H1 (cell line): ENCODE results near the gene C2CD3. TPM values are rescaled to one million over a fixed set of nuclear protein-coding genes. Genes with fewer than 3 reads are reported as not detected.

Experiments used
- CTCF ChIA-PET: fragments of 300-600 bp; sonication (Branson Sonifier 250); formaldehyde crosslinking; loops from one replicate; lab custom pipeline; 2021; ENCODE audit not compliant: partially characterized antibody; lab: Charles Lee
- POLR2A ChIA-PET: fragments of 300-600 bp; sonication (Branson Sonifier 250); formaldehyde crosslinking; loops from one replicate; lab custom pipeline; 2021; ENCODE audit warnings: inconsistent platforms; ENCODE audit not compliant: partially characterized antibody; lab: Charles Lee
- DNase-seq, 2 experiments: peaks; one replicate each; pipeline versions ENCODE4 v3.0.0 to v3.0.0-alpha.2; 2010 to 2022; ENCODE audit warnings: low spot score in 2 of 2, low read depth in 1 of 2, mixed read lengths in 1 of 2
- FAIRE-seq: peaks from 2 replicates; lab custom pipeline; 2011; peaks lifted over from hg19 to GRCh38; lab: Jason Lieb, UNC
- H2AFZ ChIP-seq: 2 replicates; pipeline ENCODE4 v1.8.1; 2012; ENCODE audit warnings: low read length, inconsistent platforms
- H2AK5ac ChIP-seq: 2 replicates; pipeline ENCODE4 v1.6.1; 2013; ENCODE audit warnings: low read depth, low read length
- H2BK120ac ChIP-seq: replicated peaks from 2 replicates; pipeline ENCODE3; 2013; ENCODE audit warnings: low read depth, low read length, inconsistent platforms
- H2BK12ac ChIP-seq: 2 replicates; pipeline ENCODE4 v1.6.1; 2013; ENCODE audit warnings: low read depth, low read length
- H2BK15ac ChIP-seq: 2 replicates; pipeline ENCODE4 v1.6.1; 2013; ENCODE audit warnings: low read length
- H2BK20ac ChIP-seq: 2 replicates; pipeline ENCODE4 v1.6.1; 2013; ENCODE audit warnings: low read length
- H2BK5ac ChIP-seq: 2 replicates; pipeline ENCODE4 v1.6.1; 2013; ENCODE audit warnings: low read depth, low read length
- H3K14ac ChIP-seq: 2 replicates; pipeline ENCODE4 v1.6.1; 2013; ENCODE audit warnings: inconsistent platforms; ENCODE audit not compliant: insufficient read length
- H3K18ac ChIP-seq: 2 replicates; pipeline ENCODE4 v1.6.1; 2013; ENCODE audit warnings: low read length; ENCODE audit errors: extremely low read depth
- H3K23ac ChIP-seq: 2 replicates; pipeline ENCODE4 v1.6.1; 2013; ENCODE audit warnings: inconsistent platforms; ENCODE audit not compliant: insufficient read length
- H3K23me2 ChIP-seq: 2 replicates; pipeline ENCODE4 v1.6.1; 2013; ENCODE audit warnings: low read depth, low read length
- H3K27ac ChIP-seq: 2 replicates; pipeline ENCODE4 v1.6.1; 2011; ENCODE audit warnings: low read depth, low read length, inconsistent platforms
- H3K27me3 ChIP-seq, 4 experiments: replicated peaks in 1 of 4; 1 replicate in 1 of 4; 2 replicates in 3 of 4; pipeline versions ENCODE4 v1.6.1 to v1.8.1; 2011 to 2013; ENCODE audit warnings: low read length in 3 of 4, mild to moderate bottlenecking in 3 of 4, inconsistent platforms in 2 of 4, mixed read lengths in 2 of 4, moderate library complexity in 1 of 4; ENCODE audit not compliant: control insufficient read depth in 3 of 4, insufficient read depth in 3 of 4; ENCODE audit errors: extremely low read depth in 1 of 4
- H3K36me3 ChIP-seq, 4 experiments: 2 replicates each; pipeline versions ENCODE4 v1.6.1 to v1.8.1; 2011 to 2013; ENCODE audit warnings: mild to moderate bottlenecking in 4 of 4, low read length in 3 of 4, moderate library complexity in 2 of 4, control low read depth in 1 of 4, inconsistent platforms in 1 of 4; ENCODE audit not compliant: insufficient read depth in 4 of 4, control insufficient read depth in 2 of 4
- H3K4ac ChIP-seq: replicated peaks from 2 replicates; pipeline ENCODE3; 2013; ENCODE audit warnings: low read length, low read depth, mixed read lengths, inconsistent platforms; ENCODE audit not compliant: insufficient read length
- H3K4me1 ChIP-seq, 4 experiments: replicated peaks in 1 of 4; 1 replicate in 1 of 4; 2 replicates in 3 of 4; pipeline versions ENCODE4 v1.6.1 to v1.8.1; 2011 to 2013; ENCODE audit warnings: low read length in 3 of 4, inconsistent platforms in 2 of 4, mixed read lengths in 1 of 4; ENCODE audit not compliant: insufficient read depth in 4 of 4, control insufficient read depth in 3 of 4
- H3K4me2 ChIP-seq, 2 experiments: 2 replicates each; pipeline versions ENCODE4 v1.6.1 to v1.8.1; 2011 to 2013; ENCODE audit warnings: low read depth in 2 of 2, low read length in 2 of 2, control low read depth in 1 of 2, inconsistent platforms in 1 of 2, mild to moderate bottlenecking in 1 of 2; ENCODE audit not compliant: insufficient read depth in 1 of 2
- H3K4me3 ChIP-seq, 4 experiments: fragments of 200-600, 300-600 bp in 1 of 4; sonication (generic), shearing (Covaris generic), sonication (Bioruptor Twin) in 1 of 4; 2 replicates each; pipeline versions ENCODE4 v1.5.1 to v1.8.1; 2011 to 2016; ENCODE audit warnings: low read length in 4 of 4, low read depth in 3 of 4, control low read depth in 2 of 4, inconsistent platforms in 2 of 4, mild to moderate bottlenecking in 2 of 4, mixed read lengths in 1 of 4, moderate library complexity in 1 of 4; ENCODE audit not compliant: insufficient read depth in 2 of 4; ENCODE audit errors: extremely low read depth in 1 of 4
- H3K56ac ChIP-seq: replicated peaks from 2 replicates; pipeline ENCODE3; 2013; ENCODE audit warnings: low read depth, mild to moderate bottlenecking, mixed read lengths, low read length, inconsistent platforms; ENCODE audit not compliant: insufficient read length
- H3K79me1 ChIP-seq: 2 replicates; pipeline ENCODE4 v1.6.1; 2013; ENCODE audit warnings: low read depth, low read length, control low read depth
- H3K79me2 ChIP-seq, 2 experiments: 2 replicates each; pipeline versions ENCODE4 v1.6.1 to v1.8.1; 2012 to 2013; ENCODE audit warnings: low read length in 2 of 2, mild to moderate bottlenecking in 2 of 2, inconsistent platforms in 1 of 2; ENCODE audit not compliant: insufficient read depth in 2 of 2, control insufficient read depth in 1 of 2
- H3K9ac ChIP-seq, 4 experiments: replicated peaks in 1 of 4; 1 replicate in 1 of 4; 2 replicates in 3 of 4; pipeline versions ENCODE4 v1.6.1 to v1.8.1; 2011 to 2013; ENCODE audit warnings: low read depth in 3 of 4, low read length in 3 of 4, control low read depth in 2 of 4, mild to moderate bottlenecking in 2 of 4, moderate library complexity in 2 of 4, inconsistent platforms in 1 of 4; ENCODE audit errors: extremely low read depth in 1 of 4
- H3K9me3 ChIP-seq, 2 experiments: 2 replicates each; pipeline versions ENCODE4 v1.6.1 to v1.8.1; 2012 to 2013; ENCODE audit warnings: mild to moderate bottlenecking in 2 of 2, moderate library complexity in 2 of 2, control low read depth in 1 of 2, inconsistent platforms in 1 of 2, low read depth in 1 of 2, low read length in 1 of 2, mixed read lengths in 1 of 2; ENCODE audit not compliant: insufficient read depth in 2 of 2
- H4K20me1 ChIP-seq, 2 experiments: replicated peaks in 1 of 2; 2 replicates each; pipeline versions ENCODE3 to v1.8.1; 2011 to 2013; ENCODE audit warnings: inconsistent platforms in 2 of 2, low read length in 2 of 2, mild to moderate bottlenecking in 1 of 2; ENCODE audit not compliant: insufficient read depth in 2 of 2, control insufficient read depth in 1 of 2
- H4K5ac ChIP-seq: 2 replicates; pipeline ENCODE4 v1.6.1; 2013; ENCODE audit warnings: low read length, low read depth, mixed read lengths, inconsistent platforms; ENCODE audit not compliant: insufficient read length
- H4K8ac ChIP-seq: 2 replicates; pipeline ENCODE4 v1.8.0; 2013; ENCODE audit warnings: mild to moderate bottlenecking, moderate library complexity, low read length, inconsistent platforms; ENCODE audit not compliant: insufficient read depth; ENCODE audit errors: extremely low read depth
- H4K91ac ChIP-seq: replicated peaks from 2 replicates; pipeline ENCODE3; 2013; ENCODE audit warnings: low read length, mixed read lengths, inconsistent platforms; ENCODE audit not compliant: insufficient read length
- BCL11A ChIP-seq, 2 experiments: IDR thresholded peaks; one replicate each; pipeline ENCODE4 v1.6.1; 2011; ENCODE audit warnings: low read depth in 2 of 2, low read length in 2 of 2, mild to moderate bottlenecking in 2 of 2
- CBX8 ChIP-seq: fragments of 300-800, 300-1000 bp; sonication (generic); IDR thresholded peaks from 2 replicates; pipeline ENCODE4 v1.7.1; 2016; ENCODE audit warnings: low read depth, low read length, borderline replicate concordance
- CHD2 ChIP-seq: IDR thresholded peaks from 2 replicates; pipeline ENCODE4 v1.6.1; 2012; ENCODE audit warnings: low read length, improper control_type of control experiment
- EGR1 ChIP-seq: IDR thresholded peaks from 2 replicates; pipeline ENCODE4 v1.6.1; 2011; ENCODE audit warnings: low read depth, low read length, borderline replicate concordance
- EP300 ChIP-seq, 2 experiments: IDR thresholded peaks; 1 replicate in 1 of 2; 2 replicates in 1 of 2; pipeline ENCODE4 v1.6.1; 2011 to 2012; ENCODE audit warnings: low read depth in 2 of 2, low read length in 2 of 2, mild to moderate bottlenecking in 2 of 2, borderline replicate concordance in 1 of 2, inconsistent platforms in 1 of 2, moderate library complexity in 1 of 2
- FOSL1 ChIP-seq: IDR thresholded peaks from 2 replicates; pipeline ENCODE4 v1.6.1; 2011; ENCODE audit warnings: mild to moderate bottlenecking, low read depth, low read length, moderate library complexity; ENCODE audit not compliant: insufficient read depth
- NRF1 ChIP-seq: IDR thresholded peaks from 2 replicates; pipeline ENCODE4 v1.6.1; 2011; ENCODE audit warnings: mild to moderate bottlenecking, low read depth, low read length, improper control_type of control experiment
- RAD21 ChIP-seq, 2 experiments: IDR thresholded peaks in 1 of 2; conservative IDR thresholded peaks in 1 of 2; 2 replicates each; pipeline ENCODE4 v1.6.1; 2011; ENCODE audit warnings: low read depth in 2 of 2, low read length in 2 of 2, improper control_type of control experiment in 1 of 2, inconsistent platforms in 1 of 2, mild to moderate bottlenecking in 1 of 2, moderate library complexity in 1 of 2
- SAP30 ChIP-seq: fragments of 300-600 bp; sonication (generic); IDR thresholded peaks from 2 replicates; pipeline ENCODE4 v1.7.1; 2012; ENCODE audit warnings: low read length, moderate library complexity, mild to moderate bottlenecking, inconsistent platforms; ENCODE audit not compliant: insufficient read depth, insufficient replicate concordance
- SIN3A ChIP-seq, 2 experiments: IDR thresholded peaks in 1 of 2; conservative IDR thresholded peaks in 1 of 2; 2 replicates each; pipeline ENCODE4 v1.6.1; 2011 to 2012; ENCODE audit warnings: low read length in 2 of 2, improper control_type of control experiment in 1 of 2, low read depth in 1 of 2, mild to moderate bottlenecking in 1 of 2
- SP4 ChIP-seq: IDR thresholded peaks from 2 replicates; pipeline ENCODE4 v1.6.1; 2012; ENCODE audit warnings: low read length, inconsistent platforms
- TCF12 ChIP-seq: IDR thresholded peaks from 2 replicates; pipeline ENCODE4 v1.6.1; 2011; ENCODE audit warnings: low read depth, mild to moderate bottlenecking, low read length
- YY1 ChIP-seq: IDR thresholded peaks from 2 replicates; pipeline ENCODE4 v1.6.1; 2011; ENCODE audit warnings: low read depth, mild to moderate bottlenecking, low read length
- WGBS, 2 experiments: shearing (Covaris generic) in 1 of 2; methylation state at CpG; one replicate each; pipeline versions ENCODE4 v1.1.6 to v1.1.7; 2013 to 2015; ENCODE audit warnings: low lambda C conversion rate in 2 of 2, mixed read lengths in 2 of 2, inconsistent platforms in 1 of 2, low coverage in 1 of 2, missing lambda C conversion rate in 1 of 2; ENCODE audit not compliant: insufficient replicate concordance in 2 of 2, insufficient coverage in 1 of 2, insufficient read length in 1 of 2; ENCODE audit errors: extremely low coverage in 1 of 2, missing lambda C conversion rate in 1 of 2; 5-methylcytosine and 5-hydroxymethylcytosine counted together
- polyA plus RNA-seq, 7 experiments: library from polyadenylated mRNA; depleted of rRNA in 3 of 7; stranded (reverse) in 5 of 7; unstranded in 2 of 7; fragments of >200 nt in 5 of 7; fragments of 200-250 nt in 2 of 7; gene quantifications; 1 replicate in 5 of 7; 2 replicates in 1 of 7; 4 replicates in 1 of 7; pipeline versions ENCODE4 v1.2.1 to v1.2.3, GENCODE V29; 2011 to 2013; ENCODE audit warnings: missing spikeins in 2 of 7, mixed read lengths in 2 of 7
- total RNA-seq: library from RNA; stranded (reverse); fragmentation: NEBNext Ultra II Directional; extraction: Animal tissue kit (Norgen Biotek cat#: 25700); gene quantifications from 2 replicates; pipeline ENCODE4 v1.2.1, GENCODE V29; 2021

Gene C2CD3
- total and polyA plus RNA-seq, 2 of the 8 experiments (the other 6 are each of a cell fraction or from before 2014, with no cell fraction given) = 11.0 to 29.1 TPM

DNA sequence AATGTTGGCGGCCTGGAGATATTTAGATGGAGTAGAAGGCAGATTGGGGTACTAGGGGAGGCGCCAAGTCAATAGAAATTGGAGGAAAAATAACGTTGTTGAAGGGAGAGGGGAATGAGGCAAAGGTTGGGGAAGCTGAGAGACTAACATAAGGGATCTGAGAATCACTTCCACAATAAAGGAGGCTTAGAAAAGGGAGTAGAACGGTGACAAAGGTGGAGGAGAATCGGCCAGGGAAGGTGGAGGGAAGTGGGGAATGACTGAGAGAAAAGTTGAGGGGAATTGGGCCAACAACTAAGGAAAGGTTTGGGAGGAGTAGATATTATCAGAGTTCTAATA, 797 bp upstream of the C2CD3 start:
- no peaks in the 10 kb centered on the region for H3K27me3 ChIP-seq
- H3K36me3 ChIP-seq = peaks cover 2 to 12% (median 7%) of the 10 kb centered on the region in 4 experiments; a peak in 4 of 8 replicates
- H4K20me1 ChIP-seq = no peaks in the 10 kb centered on the region
- no peaks in the 10 kb centered on the region for H3K9me3 ChIP-seq
- H3K4me3 ChIP-seq = peak overlapping the region; percentile 75 to 90 (median 78)
- H3K23me2 ChIP-seq = peaks cover 14% of the 10 kb centered on the region
- H2BK20ac ChIP-seq = no peak overlapping the region
- no peak overlapping the region for H2BK120ac ChIP-seq
- 5% methylated on average over 5 of the region's 5 CpGs; no CpG with 5 or more reads in 1 of the 2 experiments for WGBS, 2 experiments
- no peak overlapping the region for H3K14ac ChIP-seq
- ChIA-PET POLR2A (interaction anchor here (1.0 to 3.3 kb wide), 4 partner anchors 15 to 323 kb away, joined by 3 to 18 read pairs (median 4); no protein-coding TSS in a partner anchor), CTCF (interaction anchor here (0.7 to 1.5 kb wide), 2 partner anchors 28 to 58 kb away, joined by 3 to 5 read pairs; no protein-coding TSS in a partner anchor)
- no peak overlapping the region for H4K5ac ChIP-seq
- H3K4ac ChIP-seq = no peak overlapping the region
- FAIRE-seq (no peak), DNase-seq (no peak)
- H2AFZ ChIP-seq = peak overlapping the region; percentile 50; the same call in 1 of the 2 replicates
- peak overlapping the region; percentile 68 to 99 for H3K4me2 ChIP-seq
- H3K79me1 ChIP-seq = no peaks in the 10 kb centered on the region; the same call in 1 of the 2 replicates
- H3K18ac ChIP-seq = no peak overlapping the region
- no peak overlapping the region for H3K23ac ChIP-seq
- H2AK5ac ChIP-seq = no peak overlapping the region
- 0 out of 2 replicates have a peak overlapping the region, but pooled peaks have one; percentile 27 for H2BK12ac ChIP-seq
- H2BK15ac ChIP-seq = no peak overlapping the region
- peak overlapping the region; percentile 76 for H3K27ac ChIP-seq
- H3K79me2 ChIP-seq = peaks cover 6 to 51% of the 10 kb centered on the region in 2 experiments; a peak in 3 of 4 replicates
- peak overlapping the region; percentile 64 to 97 (median 72) for H3K9ac ChIP-seq
- H4K8ac ChIP-seq = no peak overlapping the region
- H4K91ac ChIP-seq = no peak overlapping the region
- no peak overlapping the region for H3K56ac ChIP-seq
- H2BK5ac ChIP-seq = peak overlapping the region; percentile 68
- H3K4me1 ChIP-seq = peaks cover 2 to 7% (median 4%) of the 10 kb centered on the region in 4 experiments; a peak in 3 of 7 replicates
- TF ChIP-seq CBX8 = no peak
- no peak for TF ChIP-seq BCL11A (IDR thresholded peaks at IDR 0.05; ENCODE audit: low read depth in 2 of 2, low read length in 2 of 2)
- no peak for TF ChIP-seq NRF1
- no peak for TF ChIP-seq SAP30
- no peak for TF ChIP-seq SP4
- TF ChIP-seq FOSL1 = no peak
- no peak for TF ChIP-seq RAD21 (IDR thresholded peaks at IDR 0.05 in 1 of 2, conservative IDR thresholded peaks at IDR 0.05 in 1 of 2; ENCODE audit: low read depth in 2 of 2, low read length in 2 of 2)
- no peak for TF ChIP-seq YY1
- no peak for TF ChIP-seq TCF12
- no peak for TF ChIP-seq SIN3A (conservative IDR thresholded peaks at IDR 0.05 in 1 of 2, IDR thresholded peaks at IDR 0.05 in 1 of 2; ENCODE audit: low read depth in 1 of 2, low read length in 2 of 2)
- TF ChIP-seq EP300 (IDR thresholded peaks at IDR 0.05; ENCODE audit: borderline replicate concordance in 1 of 2, low read depth in 2 of 2, low read length in 2 of 2) = no peak
- TF ChIP-seq EGR1 = no peak
- TF ChIP-seq CHD2 = no peak
